Eye (tissue), 1 donor: Measurements from ENCODE around the gene USP51.
"Not testable (repeated sequence)": the region's sequence is repeated elsewhere in the genome, so short reads cannot be mapped to it uniquely, and the experiment has no call there.

Source experiments
- DNase-seq: peaks from one replicate; pipeline ENCODE4 v3.0.0-alpha.2; 2015

The USP51 gene

GRCh38 chrX:55489314-55490009, at the start of gene USP51:
Gene USP51, minus strand, starts transcription at chrX:55489848. Its CDS starts 909 bp downstream, at chrX:55488939.
- DNase-seq: peak; percentile 82

GRCh38 chrX:55524487-55524886, 34.8 kb upstream of the USP51 start:
- peak; percentile 10 for DNase-seq

GRCh38 chrX:55523356-55523755, 33.7 kb upstream of the USP51 start:
- no peak for DNase-seq

- no peak for DNase-seq
Measured at GRCh38 chrX:55522596-55523276, 33.1 kb upstream of the USP51 start.

- no peak for DNase-seq
Measured at GRCh38 chrX:55521687-55522086, 32.0 kb upstream of the USP51 start.

GRCh38 chrX:55516794-55517481, 27.3 kb upstream of the USP51 start:
- not testable (repeated sequence) for DNase-seq

GRCh38 chrX:55513045-55513737, 23.5 kb upstream of the USP51 start:
- not testable (repeated sequence) for DNase-seq

GRCh38 chrX:55508410-55509152, 18.9 kb upstream of the USP51 start:
- not testable (repeated sequence) for DNase-seq

GRCh38 chrX:55507699-55508098, 18.1 kb upstream of the USP51 start:
- not testable (repeated sequence) for DNase-seq

- not testable (repeated sequence) for DNase-seq
Measured at GRCh38 chrX:55507010-55507409, 17.4 kb upstream of the USP51 start.

GRCh38 chrX:55490974-55491373, 1.3 kb upstream of the USP51 start:
- no peak for DNase-seq

- DNase-seq: no peak
Measured at GRCh38 chrX:55490121-55490520, 473 bp upstream of the USP51 start.

- peak; percentile 85 for DNase-seq
Measured at GRCh38 chrX:55488593-55489313, 895 bp downstream of the USP51 start.

- DNase-seq: peak; percentile 54
Measured at GRCh38 chrX:55488006-55488592, 1.5 kb downstream of the USP51 start.

GRCh38 chrX:55487143-55487542, 2.5 kb downstream of the USP51 start:
- no peak for DNase-seq

GRCh38 chrX:55486736-55487135, 2.9 kb downstream of the USP51 start:
- DNase-seq: no peak

GRCh38 chrX:55484948-55485347, 4.7 kb downstream of the USP51 start:
- DNase-seq: no peak

GRCh38 chrX:55480390-55481062, 9.1 kb downstream of the USP51 start:
- no peak for DNase-seq

GRCh38 chrX:55479956-55480355, 9.7 kb downstream of the USP51 start:
- DNase-seq: not testable (repeated sequence)

GRCh38 chrX:55465791-55466190, 23.9 kb downstream of the USP51 start:
- DNase-seq: not testable (repeated sequence)

GRCh38 chrX:55465108-55465507, 24.5 kb downstream of the USP51 start:
- not testable (repeated sequence) for DNase-seq
